Activated naive CD4-positive, alpha-beta T cell (primary cell): Measurements from ENCODE around the gene SLF1.

ENCODE experiments used
- DNase-seq, 4 experiments: peaks; one replicate each; lab custom pipeline; 2025; lab: John Stamatoyannopoulos, UW

The SLF1 gene

DNA sequence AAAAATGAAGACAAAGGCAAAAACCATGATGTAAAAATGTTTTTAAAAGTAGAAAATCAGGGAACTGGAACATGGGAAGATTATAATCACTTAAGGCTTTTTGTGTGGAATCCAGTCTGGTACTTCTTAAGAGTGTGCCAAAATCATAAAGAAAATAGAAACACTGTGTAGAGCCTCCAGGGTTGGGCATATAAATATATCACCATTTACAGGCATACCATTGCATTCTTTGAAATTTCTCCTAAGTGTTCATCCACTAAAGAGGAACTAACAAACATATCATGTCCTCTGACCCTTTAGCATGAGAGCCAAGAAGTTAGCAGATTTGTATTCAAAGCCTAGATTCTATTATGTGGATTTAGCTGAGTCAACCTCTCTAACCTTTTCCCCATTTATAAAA, 93.3 kb downstream of the SLF1 start:
- no peak for DNase-seq

DNA sequence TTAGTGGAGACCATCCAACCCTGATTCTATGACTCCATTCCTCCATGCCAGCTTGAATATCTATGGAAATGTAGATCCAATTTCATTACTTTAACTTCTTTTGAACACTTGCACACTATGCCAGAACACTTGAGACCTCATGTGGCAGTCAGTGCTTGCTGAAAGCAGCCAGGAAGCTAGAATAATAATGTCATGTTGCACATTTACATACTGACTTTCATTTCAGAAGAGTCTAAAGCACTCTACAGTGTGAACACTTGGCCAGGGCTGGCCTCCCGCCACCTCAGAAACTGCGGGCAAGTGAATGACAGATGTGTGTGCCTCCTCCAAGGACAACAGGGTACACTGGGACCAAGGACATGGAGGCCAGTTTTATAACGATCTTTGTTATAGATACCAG, 97.3 kb downstream of the SLF1 start:
- no peak for DNase-seq

DNA sequence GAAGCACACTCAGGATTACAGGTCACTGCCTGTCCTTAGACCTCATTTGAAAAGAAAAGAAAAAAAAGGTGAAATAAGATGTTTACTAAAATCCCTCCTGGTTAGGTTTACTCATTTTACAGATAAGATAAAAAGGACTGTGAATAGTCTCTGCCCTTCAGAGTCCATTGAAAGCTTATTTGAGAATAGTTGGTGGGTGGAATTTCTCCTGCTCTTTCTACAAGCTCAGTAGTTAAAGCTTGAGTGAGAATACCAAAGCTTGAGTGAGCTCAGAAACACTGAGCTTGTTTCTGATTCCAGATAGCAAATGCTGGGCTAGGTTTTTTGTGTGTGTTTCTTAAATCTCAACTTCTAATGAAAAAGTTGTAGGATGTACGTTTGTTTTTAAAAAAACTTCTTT, 106.7 kb downstream of the SLF1 start:
- no peak for DNase-seq

GRCh38 chr5:94731471-94731870, 113.0 kb downstream of the SLF1 start:
- no peak for DNase-seq

DNA sequence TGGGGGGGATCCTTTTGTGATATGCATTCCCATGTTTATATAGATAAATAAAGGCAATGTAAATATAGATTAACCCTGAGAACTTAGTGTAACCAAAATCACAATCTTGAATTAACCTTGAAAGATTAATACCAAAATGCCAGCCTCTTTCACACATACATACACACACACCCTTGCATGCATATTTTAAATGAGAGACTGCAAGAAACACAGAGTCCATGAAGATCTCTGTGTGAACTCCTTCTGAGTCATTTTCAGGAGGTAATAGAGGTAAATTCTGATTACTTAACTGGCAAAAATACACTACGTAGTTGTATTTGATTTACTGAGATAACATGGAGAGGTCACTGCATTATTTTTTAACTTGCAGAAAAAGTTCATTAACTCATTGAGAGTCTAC, 118.0 kb downstream of the SLF1 start:
- no peak for DNase-seq

DNA sequence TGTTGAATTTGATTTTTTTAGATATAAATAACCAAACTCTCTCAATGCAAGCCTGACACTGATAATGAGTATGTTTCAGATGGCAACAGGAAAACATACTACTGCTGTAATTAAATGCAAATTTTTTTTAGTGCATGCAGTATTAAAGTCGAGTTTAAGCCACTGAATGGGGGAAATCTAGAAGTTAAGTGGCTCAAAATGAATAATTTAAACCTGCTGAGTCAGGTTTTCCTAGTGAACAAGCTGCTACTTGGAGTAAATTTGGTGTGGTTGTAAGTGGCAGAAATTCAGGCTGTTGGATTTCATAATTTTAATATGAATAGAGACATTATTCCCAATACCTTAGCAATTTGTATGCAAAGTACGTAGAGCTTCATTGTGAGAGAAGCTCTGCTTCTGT, 121.8 kb downstream of the SLF1 start:
- DNase-seq = no peak

DNA sequence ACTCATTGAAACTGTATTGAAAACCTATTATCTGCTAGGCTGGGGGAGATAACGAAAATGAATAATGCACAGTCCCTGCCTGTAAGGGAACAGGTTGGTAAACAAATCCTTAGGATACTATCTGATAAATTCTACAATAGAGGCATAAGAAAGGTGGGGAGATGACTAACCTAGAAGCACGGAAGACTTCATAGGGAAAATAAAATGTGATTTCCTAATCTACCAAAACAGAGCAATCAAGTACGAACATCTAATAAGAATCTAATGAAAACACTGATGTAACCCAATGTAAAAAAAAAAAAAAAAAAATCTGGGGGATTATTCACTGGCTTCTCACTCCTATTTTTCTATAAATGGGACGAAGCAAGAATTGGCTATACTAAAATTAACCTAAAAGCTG, 124.4 kb downstream of the SLF1 start:
- DNase-seq = no peak

GRCh38 chr5:94744906-94745305, 126.4 kb downstream of the SLF1 start:
- DNase-seq = no peak

GRCh38 chr5:94745786-94746730, 127.6 kb downstream of the SLF1 start:
- no peak for DNase-seq

DNA sequence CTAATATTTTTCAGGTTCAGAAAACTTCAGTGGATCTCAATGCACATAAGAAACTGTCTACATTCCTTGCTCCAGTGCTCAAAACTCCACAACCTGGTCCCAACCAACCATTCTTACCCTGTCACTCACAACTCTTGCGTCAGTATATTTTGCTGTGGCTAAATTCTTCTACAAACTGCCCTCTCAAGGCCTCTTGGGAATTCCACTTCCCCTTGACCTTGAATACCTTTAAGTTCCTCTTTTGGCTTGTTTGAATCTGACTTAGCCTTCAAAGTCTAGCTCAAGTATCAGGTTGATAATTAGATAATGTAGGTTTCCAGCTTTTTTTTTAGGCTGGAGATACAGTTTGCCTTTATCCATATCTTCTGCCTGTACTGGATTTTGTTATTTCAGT, 128.3 kb downstream of the SLF1 start:
- DNase-seq = no peak
